OCI-LY3 (cell line): Measurements from ENCODE around the gene RELCH.

Source experiments
- H2AFZ ChIP-seq: fragments of 200-600, 300-600 bp; shearing (Covaris generic); 2 replicates; pipeline ENCODE4 v1.6.0; 2014; ENCODE audit warnings: antibody characterized with exemption, low read depth, low read length
- H3K27ac ChIP-seq: fragments of 200-600, 300-600 bp; sonication (generic); 2 replicates; pipeline ENCODE4 v1.5.1; 2014; ENCODE audit warnings: mild to moderate bottlenecking, low read length, moderate library complexity, mixed read lengths
- H3K27me3 ChIP-seq: fragments of 200-600, 300-600 bp; sonication (generic); 2 replicates; pipeline ENCODE4 v1.6.1; 2014; ENCODE audit warnings: low read depth, low read length, mixed read lengths
- H3K36me3 ChIP-seq: fragments of 200-600, 300-600 bp; sonication (generic); replicated peaks from 2 replicates; pipeline ENCODE3; 2014; ENCODE audit warnings: low read depth, low read length, mixed read lengths
- H3K4me1 ChIP-seq: fragments of 300-600, 200-600 bp; sonication (generic); 2 replicates; pipeline ENCODE4 v1.6.1; 2014; ENCODE audit warnings: low read length, mixed read lengths
- H3K4me2 ChIP-seq: fragments of 200-600, 300-600 bp; sonication (generic); 2 replicates; pipeline ENCODE4 v1.6.1; 2014; ENCODE audit warnings: low read length, mixed read lengths
- H3K4me3 ChIP-seq: fragments of 300-600, 200-600 bp; sonication (generic); 2 replicates; pipeline ENCODE4 v1.5.1; 2014; ENCODE audit warnings: antibody characterized with exemption, mild to moderate bottlenecking, low read length, moderate library complexity
- H3K79me2 ChIP-seq: fragments of 300-600, 200-600 bp; shearing (Covaris generic); 2 replicates; pipeline ENCODE4 v1.6.1; 2014; ENCODE audit warnings: mild to moderate bottlenecking, low read length, mixed read lengths
- H3K9ac ChIP-seq: fragments of 300-600, 200-600 bp; shearing (Covaris generic); 2 replicates; pipeline ENCODE4 v1.6.0; 2014; ENCODE audit warnings: mild to moderate bottlenecking, low read length, moderate library complexity
- H3K9me3 ChIP-seq: fragments of 200-600, 300-600 bp; shearing (Covaris generic); 2 replicates; pipeline ENCODE4 v1.6.1; 2014; ENCODE audit warnings: low read length, mixed read lengths; ENCODE audit not compliant: insufficient read depth
- H4K20me1 ChIP-seq: fragments of 200-600, 300-600 bp; sonication (generic); 2 replicates; pipeline ENCODE4 v1.6.1; 2016; ENCODE audit warnings: low read length, mixed read lengths; ENCODE audit not compliant: insufficient read depth
- CTCF ChIP-seq: fragments of 200-600, 300-600 bp; sonication (generic); IDR thresholded peaks from 2 replicates; pipeline ENCODE4 v1.5.1; 2014; ENCODE audit warnings: antibody characterized with exemption, low read length, low read depth
- EZH2phosphoT487 ChIP-seq: fragments of 200-600 bp; shearing (Covaris generic); IDR thresholded peaks from 2 replicates; pipeline ENCODE4 v1.6.1; 2018; ENCODE audit warnings: antibody characterized with exemption, mixed run types, low read depth

RELCH gene

GRCh38 chr18:62348474-62348873, 161.4 kb downstream of the RELCH start:
- H3K4me3 ChIP-seq, result no peak overlapping the region
- H3K36me3 ChIP-seq, result no peaks in the 10 kb centered on the region
- TF ChIP-seq EZH2phosphoT487 (no peak), CTCF (no peak)
- no peaks in the 10 kb centered on the region for H3K9me3 ChIP-seq
- no peaks in the 10 kb centered on the region for H3K79me2 ChIP-seq
- no peak overlapping the region for H3K4me2 ChIP-seq
- peaks cover 14% of the 10 kb centered on the region for H3K4me1 ChIP-seq
- peaks cover 15% of the 10 kb centered on the region for H4K20me1 ChIP-seq
- no peak overlapping the region for H3K9ac ChIP-seq
- H2AFZ ChIP-seq, result no peak overlapping the region
- H3K27me3 ChIP-seq, result peaks cover 89% of the 10 kb centered on the region
- H3K27ac ChIP-seq, result no peak overlapping the region

GRCh38 chr18:62353170-62353569, 166.1 kb downstream of the RELCH start:
- H3K4me1 ChIP-seq, result peaks cover 15% of the 10 kb centered on the region
- TF ChIP-seq EZH2phosphoT487, result no peak
- TF ChIP-seq CTCF, result no peak

GRCh38 chr18:62354151-62354550, 167.1 kb downstream of the RELCH start:
- TF ChIP-seq CTCF, result no peak
- TF ChIP-seq EZH2phosphoT487, result no peak
- H3K9me3 ChIP-seq, result no peaks in the 10 kb centered on the region
- H3K27me3 ChIP-seq, result peaks cover 90% of the 10 kb centered on the region
- peaks cover 15% of the 10 kb centered on the region for H3K4me1 ChIP-seq
- H2AFZ ChIP-seq, result no peak overlapping the region
- no peaks in the 10 kb centered on the region for H3K79me2 ChIP-seq
- no peaks in the 10 kb centered on the region for H3K36me3 ChIP-seq
- no peak overlapping the region for H3K4me2 ChIP-seq
- no peak overlapping the region for H3K4me3 ChIP-seq
- H4K20me1 ChIP-seq, result peaks cover 48% of the 10 kb centered on the region
- no peak overlapping the region for H3K9ac ChIP-seq
- H3K27ac ChIP-seq, result no peak overlapping the region

More at GRCh38 chr18:62353170-62353569, 166.1 kb downstream of the RELCH start:
- Histone ChIP-seq H3K4me2 (no peak overlapping the region), H4K20me1 (peaks cover 44% of the 10 kb centered on the region), H3K9me3 (no peaks in the 10 kb centered on the region), H3K27ac (no peak overlapping the region), H3K79me2 (no peaks in the 10 kb centered on the region), H3K27me3 (peaks cover 91% of the 10 kb centered on the region), H3K9ac (no peak overlapping the region), H2AFZ (no peak overlapping the region), H3K36me3 (no peaks in the 10 kb centered on the region), H3K4me3 (no peak overlapping the region)

- Histone ChIP-seq H4K20me1 (peaks cover 54% of the 10 kb centered on the region), H3K36me3 (no peaks in the 10 kb centered on the region), H3K79me2 (no peaks in the 10 kb centered on the region), H2AFZ (no peak overlapping the region), H3K9me3 (no peaks in the 10 kb centered on the region), H3K27ac (no peak overlapping the region), H3K27me3 (peaks cover 93% of the 10 kb centered on the region), H3K4me2 (peak overlapping the region; percentile 11), H3K4me1 (peaks cover 15% of the 10 kb centered on the region), H3K4me3 (no peak overlapping the region), H3K9ac (no peak overlapping the region)
- TF ChIP-seq EZH2phosphoT487, result peak; percentile 91
- no peak for TF ChIP-seq CTCF
Observed at GRCh38 chr18:62357079-62357719, 170.1 kb downstream of the RELCH start.
